H1 (cell line): Measurements from ENCODE around the gene TCEAL6. TPM values are rescaled to one million over a fixed set of nuclear protein-coding genes. Genes with fewer than 3 reads are reported as not detected.

ENCODE experiments used
- CHD1 ChIP-seq: IDR thresholded peaks from 2 replicates; pipeline ENCODE4 v1.6.1; 2012; ENCODE audit warnings: low read depth, low read length, improper control_type of control experiment
- CHD7 ChIP-seq: fragments of 300-600 bp; sonication (generic); IDR thresholded peaks from 2 replicates; pipeline ENCODE4 v1.7.1; 2012; ENCODE audit warnings: low read length, moderate library complexity, mild to moderate bottlenecking, inconsistent platforms; ENCODE audit not compliant: insufficient replicate concordance
- CTCF ChIP-seq, 3 experiments: IDR thresholded peaks; 1 replicate in 2 of 3; 2 replicates in 1 of 3; pipeline versions ENCODE4 v1.5.1 to v1.6.1; 2011; ENCODE audit warnings: low read length in 3 of 3, mild to moderate bottlenecking in 3 of 3, inconsistent platforms in 2 of 3, low read depth in 1 of 3, moderate library complexity in 1 of 3; ENCODE audit not compliant: insufficient read depth in 1 of 3; ENCODE audit errors: control extremely low read depth in 1 of 3
- KDM5A ChIP-seq: fragments of 200-600 bp; IDR thresholded peaks from 2 replicates; pipeline ENCODE4 v1.7.1; 2012; ENCODE audit warnings: mild to moderate bottlenecking, low read length, inconsistent platforms, mixed read lengths
- MAFK ChIP-seq: IDR thresholded peaks from 2 replicates; pipeline ENCODE4 v1.6.1; 2012; ENCODE audit warnings: low read depth, mild to moderate bottlenecking, improper control_type of control experiment, low read length
- PHF8 ChIP-seq: fragments of 200-600 bp; sonication (generic); conservative IDR thresholded peaks from 2 replicates; pipeline ENCODE4 v1.7.1; 2012; ENCODE audit warnings: low read depth, mild to moderate bottlenecking, inconsistent platforms, low read length, moderate library complexity
- TEAD4 ChIP-seq: IDR thresholded peaks from 2 replicates; pipeline ENCODE4 v1.6.1; 2012; ENCODE audit warnings: low read depth, low read length, inconsistent platforms, mixed read lengths
- polyA plus RNA-seq, 7 experiments: library from polyadenylated mRNA; depleted of rRNA in 3 of 7; stranded (reverse) in 5 of 7; unstranded in 2 of 7; fragments of >200 nt in 5 of 7; fragments of 200-250 nt in 2 of 7; gene quantifications; 1 replicate in 5 of 7; 2 replicates in 1 of 7; 4 replicates in 1 of 7; pipeline versions ENCODE4 v1.2.1 to v1.2.3, GENCODE V29; 2011 to 2013; ENCODE audit warnings: missing spikeins in 2 of 7, mixed read lengths in 2 of 7
- total RNA-seq: library from RNA; stranded (reverse); fragmentation: NEBNext Ultra II Directional; extraction: Animal tissue kit (Norgen Biotek cat#: 25700); gene quantifications from 2 replicates; pipeline ENCODE4 v1.2.1, GENCODE V29; 2021

TCEAL6 gene
- total and polyA plus RNA-seq, 2 of the 8 experiments (the other 6 are each of a cell fraction or from before 2014, with no cell fraction given) = not detected

- TF ChIP-seq CHD7 (no peak), KDM5A (no peak), CTCF (IDR thresholded peaks at IDR 0.05; ENCODE audit: control extremely low read depth in 1 of 3, insufficient read depth in 1 of 3, low read depth in 1 of 3, low read length in 3 of 3) (no peak), PHF8 (no peak), MAFK (peak; percentile 8; the same call in 1 of the 2 replicates), TEAD4 (no peak), CHD1 (no peak)
These were observed 43.9 kb upstream of the TCEAL6 start (continued) for GRCh38 chrX:102185967-102186720.
